Endothelial cell of umbilical vein (primary cell): ENCODE data around the gene LCOR. TPM values are rescaled to one million over a fixed set of nuclear protein-coding genes. Genes with fewer than 3 reads are reported as not detected.

Source experiments
- BruUV-seq: library from RNA; stranded (reverse); fragments of 400-500 nt; replicated peaks from 2 replicates; lab custom pipeline; 2021; lab: Mats Ljungman, UMichigan
- CTCF ChIA-PET: fragments of 300-600, 350-600 bp; sonication (Branson Sonifier 250); formaldehyde crosslinking; loops from one replicate; lab custom pipeline; 2021; ENCODE audit warnings: antibody characterized with exemption, inconsistent platforms; lab: Charles Lee
- POLR2A ChIA-PET: fragments of 300-600, 350-600 bp; sonication (Branson Sonifier 250); formaldehyde crosslinking; loops from one replicate; lab custom pipeline; 2021; ENCODE audit warnings: antibody characterized with exemption, inconsistent platforms; lab: Charles Lee
- DNase-seq: peaks from one replicate; pipeline ENCODE4 v3.0.0-alpha.2; 2011; ENCODE audit warnings: low read depth, low spot score
- FAIRE-seq: peaks from 2 replicates; lab custom pipeline; 2011; peaks lifted over from hg19 to GRCh38; lab: Jason Lieb, UNC
- H2AFZ ChIP-seq: 2 replicates; pipeline ENCODE4 v1.6.0; 2012; ENCODE audit warnings: low read depth, low read length, control low read depth, inconsistent platforms
- H3K27ac ChIP-seq: 2 replicates; pipeline ENCODE4 v1.5.1; 2011; ENCODE audit warnings: low read depth, mild to moderate bottlenecking, control low read depth, low read length, moderate library complexity; ENCODE audit not compliant: insufficient read depth
- H3K27me3 ChIP-seq, 2 experiments: 2 replicates each; pipeline versions ENCODE4 v1.6.0 to v1.6.1; 2011; ENCODE audit warnings: low read length in 2 of 2, mixed read lengths in 1 of 2; ENCODE audit not compliant: control insufficient read depth in 2 of 2, insufficient read depth in 2 of 2
- H3K36me3 ChIP-seq, 2 experiments: 2 replicates in 1 of 2; 3 replicates in 1 of 2; pipeline ENCODE4 v1.5.1; 2011; ENCODE audit warnings: low read length in 2 of 2, mild to moderate bottlenecking in 1 of 2, moderate library complexity in 1 of 2; ENCODE audit not compliant: control insufficient read depth in 2 of 2, insufficient read depth in 2 of 2; ENCODE audit errors: extremely low read depth in 1 of 2
- H3K4me1 ChIP-seq: 3 replicates; pipeline ENCODE4 v1.5.1; 2011; ENCODE audit warnings: mild to moderate bottlenecking, low read length; ENCODE audit not compliant: control insufficient read depth, insufficient read depth; ENCODE audit errors: extremely low read depth
- H3K4me2 ChIP-seq: 2 replicates; pipeline ENCODE4 v1.6.1; 2011; ENCODE audit warnings: low read length, control low read depth, mixed read lengths; ENCODE audit not compliant: insufficient read depth
- H3K4me3 ChIP-seq, 3 experiments: fragments of 200-600 bp in 1 of 3; sonication (generic), shearing (Covaris generic) in 1 of 3; replicated peaks in 1 of 3; 2 replicates each; pipeline ENCODE4 v1.5.1; 2011 to 2016; ENCODE audit warnings: control low read depth in 3 of 3, low read length in 3 of 3, mild to moderate bottlenecking in 2 of 3, inconsistent platforms in 1 of 3, low read depth in 1 of 3, moderate library complexity in 1 of 3; ENCODE audit not compliant: insufficient read depth in 1 of 3
- H3K79me2 ChIP-seq: 2 replicates; pipeline ENCODE4 v1.6.0; 2012; ENCODE audit warnings: low read length, inconsistent platforms; ENCODE audit not compliant: control insufficient read depth, insufficient read depth
- H3K9ac ChIP-seq: replicated peaks from 2 replicates; pipeline ENCODE3; 2011; ENCODE audit warnings: low read length, control low read depth; ENCODE audit not compliant: insufficient read depth; ENCODE audit errors: extremely low read depth
- H3K9me1 ChIP-seq: replicated peaks from 3 replicates; pipeline ENCODE4 v1.6.0; 2011; ENCODE audit warnings: mild to moderate bottlenecking, low read length; ENCODE audit not compliant: control insufficient read depth, insufficient read depth; ENCODE audit errors: extremely low read depth
- H3K9me3 ChIP-seq: replicated peaks from 2 replicates; pipeline ENCODE4 v1.5.1; 2012; ENCODE audit warnings: low read length, inconsistent platforms; ENCODE audit not compliant: control insufficient read depth, insufficient read depth
- H4K20me1 ChIP-seq: replicated peaks from 2 replicates; pipeline ENCODE3; 2011; ENCODE audit warnings: mild to moderate bottlenecking, low read length; ENCODE audit not compliant: control insufficient read depth, insufficient read depth; ENCODE audit errors: extremely low read depth
- EZH2 ChIP-seq: IDR thresholded peaks from 2 replicates; pipeline ENCODE4 v1.6.1; 2012; ENCODE audit warnings: borderline replicate concordance, low read depth, mild to moderate bottlenecking, moderate library complexity, low read length, inconsistent platforms; ENCODE audit not compliant: severe bottlenecking
- FOS ChIP-seq: IDR thresholded peaks from 2 replicates; pipeline ENCODE4 v1.6.1; 2011; ENCODE audit warnings: mild to moderate bottlenecking, low read length, moderate library complexity, borderline replicate concordance; ENCODE audit not compliant: insufficient read depth
- GATA2 ChIP-seq: IDR thresholded peaks from 2 replicates; pipeline ENCODE4 v1.7.0; 2011; ENCODE audit warnings: low read depth, mild to moderate bottlenecking, moderate library complexity, mixed read lengths, low read length; ENCODE audit not compliant: insufficient read length, insufficient read depth
- JUN ChIP-seq: IDR thresholded peaks from 2 replicates; pipeline ENCODE4 v1.6.1; 2011; ENCODE audit warnings: borderline replicate concordance, low read depth; ENCODE audit not compliant: insufficient read length, insufficient read depth
- MYC ChIP-seq: IDR thresholded peaks from one replicate; pipeline ENCODE4 v1.6.1; 2011; ENCODE audit warnings: mild to moderate bottlenecking, low read depth, low read length
- POLR2A ChIP-seq: IDR thresholded peaks from 2 replicates; pipeline ENCODE4 v1.6.1; 2012; ENCODE audit warnings: low read depth, mild to moderate bottlenecking, control low read depth, low read length
- POLR2AphosphoS5 ChIP-seq: IDR thresholded peaks from 2 replicates; pipeline ENCODE4 v1.6.1; 2012; ENCODE audit warnings: low read depth, mild to moderate bottlenecking, control low read depth, low read length, moderate library complexity; ENCODE audit not compliant: insufficient read depth
- dilution Hi-C: fragments of 300-500 bp; cut with MboI; formaldehyde crosslinking; loops from one replicate; pipeline ENCODE4 v1.15.0; 2019; ENCODE audit warnings: low sequenced_read_pairs; ENCODE audit not compliant: extremely low pct_ligation_motif_present
- intact Hi-C: fragments of 100-400 bp; cut with micrococcal nuclease; formaldehyde crosslinking; loops from one replicate; pipeline ENCODE4 v1.10.0; 2022
- polyA plus RNA-seq, 4 experiments: library from polyadenylated mRNA; depleted of rRNA in 3 of 4; stranded (reverse) in 3 of 4; unstranded in 1 of 4; fragments of >200 nt; gene quantifications; 2 replicates each; pipeline versions ENCODE4 v1.2.1 to v1.2.3, GENCODE V29; 2011 to 2012; ENCODE audit warnings: missing spikeins in 1 of 4
- total RNA-seq: library from RNA; stranded (reverse); gene quantifications from 2 replicates; pipeline ENCODE4 v1.2.3, GENCODE V29; 2021
- TF ChIP-seq, protein P1 (sequence below), 2 donors: IDR thresholded peaks; 1 replicate in 1 of 2; 2 replicates in 1 of 2; pipeline ENCODE4 v1.5.1; 2011; ENCODE audit warnings: low read length in 2 of 2, mild to moderate bottlenecking in 2 of 2, moderate library complexity in 2 of 2, control low read depth in 1 of 2, inconsistent platforms in 1 of 2, low read depth in 1 of 2; ENCODE audit not compliant: insufficient read depth in 1 of 2; ENCODE audit errors: extremely low read depth in 1 of 2
- TF ChIP-seq, protein P2 (sequence below): IDR thresholded peaks from 2 replicates; pipeline ENCODE4 v1.6.1; 2011; ENCODE audit not compliant: insufficient read depth, insufficient read length

Gene LCOR
- total and polyA plus RNA-seq, 2 donors (not counting 3 experiments of a cell fraction or from before 2014, with no cell fraction given) = 11.6 to 39.0 TPM

DNA sequence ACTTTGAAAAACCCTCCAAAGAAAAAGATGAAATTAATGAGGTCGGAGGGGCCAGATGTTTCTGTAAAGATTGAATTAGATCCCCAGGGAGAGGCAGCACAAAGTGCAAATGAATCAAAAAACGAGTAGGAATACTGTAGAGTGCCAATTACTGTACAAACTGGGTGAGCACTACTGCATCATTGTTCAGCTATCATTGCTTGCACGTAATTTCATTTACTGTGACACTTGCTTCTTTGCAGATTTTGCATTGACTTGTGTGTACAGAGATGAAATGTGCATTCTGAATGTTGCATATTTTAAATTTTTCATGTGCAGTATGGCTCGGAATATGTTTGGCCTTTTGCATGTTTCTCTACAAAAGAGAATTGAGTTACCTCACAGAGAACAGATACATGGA, 123.7 kb downstream of the LCOR start:
- H3K9ac ChIP-seq = no peak overlapping the region
- DNase-seq (no peak), FAIRE-seq (no peak)
- H2AFZ ChIP-seq = no peak overlapping the region
- POLR2A ChIA-PET = no interaction called here
- no peak overlapping the region for H3K4me2 ChIP-seq
- H3K79me2 ChIP-seq = peaks cover 4% of the 10 kb centered on the region
- H4K20me1 ChIP-seq = peaks cover 3% of the 10 kb centered on the region
- CTCF ChIA-PET = interaction anchor here (1.9 kb wide), 1 partner anchor 77 kb away, joined by 4 read pairs; no protein-coding TSS in a partner anchor
- no TSS peak for BruUV-seq
- no peak for TF ChIP-seq POLR2AphosphoS5
- peaks cover 2% of the 10 kb centered on the region for H3K9me1 ChIP-seq
- no peaks in the 10 kb centered on the region for H3K9me3 ChIP-seq
- peaks cover 9% of the 10 kb centered on the region for H3K4me1 ChIP-seq
- no peak overlapping the region for H3K27ac ChIP-seq
- intact Hi-C loops (no loop called here), dilution Hi-C loops (no loop called here)
- H3K4me3 ChIP-seq = no peak overlapping the region
- no peaks in the 10 kb centered on the region for H3K27me3 ChIP-seq
- H3K36me3 ChIP-seq = peaks cover 5 to 15% of the 10 kb centered on the region in 2 experiments

DNA sequence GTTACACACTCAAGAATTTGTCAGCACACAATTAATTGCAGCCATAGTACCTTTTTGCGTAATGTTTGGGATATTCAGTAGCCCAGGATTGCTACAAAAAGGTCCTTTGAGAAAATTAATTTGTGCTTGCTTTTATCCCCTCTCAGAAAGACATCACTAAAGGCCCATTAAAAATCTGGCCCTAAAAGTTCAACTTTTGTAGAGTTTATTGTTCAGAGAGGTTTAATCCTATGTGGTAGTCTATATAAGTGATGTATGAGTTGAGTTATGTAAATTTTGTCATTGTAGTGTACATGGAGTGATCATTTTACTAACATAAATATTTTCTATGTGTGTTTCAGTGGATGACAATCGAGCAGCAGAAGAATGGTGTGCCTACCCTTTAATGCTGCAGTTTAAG, 126.0 kb downstream of the LCOR start:
- ChIA-PET POLR2A (no interaction called here), CTCF (interaction anchor here (0.6 to 2.5 kb wide), 3 partner anchors 68 to 773 kb away, joined by 3 to 8 read pairs (median 4); no protein-coding TSS in a partner anchor)
- dilution Hi-C loops (no loop called here), intact Hi-C loops (no loop called here)
- peaks cover 5 to 12% of the 10 kb centered on the region in 2 experiments for H3K36me3 ChIP-seq
- no peaks in the 10 kb centered on the region for H3K9me3 ChIP-seq
- no peaks in the 10 kb centered on the region for H3K27me3 ChIP-seq
- H3K4me3 ChIP-seq = no peak overlapping the region
- no peak overlapping the region for H3K4me2 ChIP-seq
- no peak overlapping the region for H3K9ac ChIP-seq
- H3K27ac ChIP-seq = no peak overlapping the region
- TF ChIP-seq, protein P1, sequence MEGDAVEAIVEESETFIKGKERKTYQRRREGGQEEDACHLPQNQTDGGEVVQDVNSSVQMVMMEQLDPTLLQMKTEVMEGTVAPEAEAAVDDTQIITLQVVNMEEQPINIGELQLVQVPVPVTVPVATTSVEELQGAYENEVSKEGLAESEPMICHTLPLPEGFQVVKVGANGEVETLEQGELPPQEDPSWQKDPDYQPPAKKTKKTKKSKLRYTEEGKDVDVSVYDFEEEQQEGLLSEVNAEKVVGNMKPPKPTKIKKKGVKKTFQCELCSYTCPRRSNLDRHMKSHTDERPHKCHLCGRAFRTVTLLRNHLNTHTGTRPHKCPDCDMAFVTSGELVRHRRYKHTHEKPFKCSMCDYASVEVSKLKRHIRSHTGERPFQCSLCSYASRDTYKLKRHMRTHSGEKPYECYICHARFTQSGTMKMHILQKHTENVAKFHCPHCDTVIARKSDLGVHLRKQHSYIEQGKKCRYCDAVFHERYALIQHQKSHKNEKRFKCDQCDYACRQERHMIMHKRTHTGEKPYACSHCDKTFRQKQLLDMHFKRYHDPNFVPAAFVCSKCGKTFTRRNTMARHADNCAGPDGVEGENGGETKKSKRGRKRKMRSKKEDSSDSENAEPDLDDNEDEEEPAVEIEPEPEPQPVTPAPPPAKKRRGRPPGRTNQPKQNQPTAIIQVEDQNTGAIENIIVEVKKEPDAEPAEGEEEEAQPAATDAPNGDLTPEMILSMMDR (IDR thresholded peaks at IDR 0.05; ENCODE audit: extremely low read depth in 1 of 2, insufficient read depth in 1 of 2, low read depth in 1 of 2, low read length in 2 of 2) = no peak
- TF ChIP-seq GATA2 = no peak
- no peak for TF ChIP-seq POLR2A
- TF ChIP-seq POLR2AphosphoS5 = no peak
- no peak for TF ChIP-seq MYC
- no peak for TF ChIP-seq JUN
- TF ChIP-seq, protein P2, sequence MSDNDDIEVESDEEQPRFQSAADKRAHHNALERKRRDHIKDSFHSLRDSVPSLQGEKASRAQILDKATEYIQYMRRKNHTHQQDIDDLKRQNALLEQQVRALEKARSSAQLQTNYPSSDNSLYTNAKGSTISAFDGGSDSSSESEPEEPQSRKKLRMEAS = no peak
- no peak for TF ChIP-seq FOS
- no peak for TF ChIP-seq EZH2
- peaks cover 4% of the 10 kb centered on the region for H3K79me2 ChIP-seq
- H4K20me1 ChIP-seq = peaks cover 3% of the 10 kb centered on the region
- FAIRE-seq (no peak), DNase-seq (no peak)
- BruUV-seq = no TSS peak
- H2AFZ ChIP-seq = no peak overlapping the region
- no peaks in the 10 kb centered on the region for H3K9me1 ChIP-seq
- H3K4me1 ChIP-seq = peaks cover 9% of the 10 kb centered on the region
